DOHH2 (cell line): Measurements from ENCODE around the gene CFAP68.
"Not testable (repeated sequence)": the region's sequence is repeated elsewhere in the genome, so short reads cannot be mapped to it uniquely, and the experiment has no call there.

Source experiments
- H3F3A ChIP-seq: fragments of 200-600 bp; sonication (generic), shearing (Covaris generic); 2 replicates; pipeline ENCODE4 v1.6.0; 2016; ENCODE audit warnings: antibody characterized with exemption, mild to moderate bottlenecking; ENCODE audit not compliant: control insufficient read depth, insufficient read depth
- H3K27ac ChIP-seq: fragments of 200-600 bp; sonication (generic); 2 replicates; pipeline ENCODE4 v1.5.1; 2014; ENCODE audit warnings: low read depth, mild to moderate bottlenecking, low read length, moderate library complexity
- H3K27me3 ChIP-seq: fragments of 200-600 bp; sonication (generic); 2 replicates; pipeline ENCODE4 v1.6.1; 2014; ENCODE audit warnings: mild to moderate bottlenecking, low read length, mixed read lengths; ENCODE audit not compliant: control insufficient read depth
- H3K36me3 ChIP-seq: fragments of 200-600 bp; sonication (generic); 2 replicates; pipeline ENCODE4 v1.6.1; 2014; ENCODE audit warnings: mild to moderate bottlenecking, low read length, moderate library complexity, mixed read lengths; ENCODE audit not compliant: control insufficient read depth
- H3K4me1 ChIP-seq: fragments of 200-600 bp; sonication (generic); 2 replicates; pipeline ENCODE4 v1.6.1; 2014; ENCODE audit warnings: mild to moderate bottlenecking, low read length, mixed read lengths; ENCODE audit not compliant: control insufficient read depth
- H3K4me2 ChIP-seq: fragments of 200-600 bp; sonication (generic); 2 replicates; pipeline ENCODE4 v1.6.0; 2014; ENCODE audit warnings: mild to moderate bottlenecking, low read length, moderate library complexity
- H3K4me3 ChIP-seq: fragments of 200-600 bp; sonication (generic); 2 replicates; pipeline ENCODE4 v1.5.1; 2014; ENCODE audit warnings: mild to moderate bottlenecking, low read length, mixed read lengths
- H3K79me2 ChIP-seq: fragments of 200-600 bp; sonication (generic); 2 replicates; pipeline ENCODE4 v1.6.1; 2014; ENCODE audit warnings: mild to moderate bottlenecking, low read length, mixed read lengths; ENCODE audit not compliant: control insufficient read depth
- H3K9me2 ChIP-seq: fragments of 200-600 bp; sonication (generic); replicated peaks from 2 replicates; pipeline ENCODE4 v1.6.1; 2014; ENCODE audit warnings: mild to moderate bottlenecking, low read length, mixed read lengths; ENCODE audit not compliant: control insufficient read depth
- H3K9me3 ChIP-seq: fragments of 200-600 bp; sonication (generic); 2 replicates; pipeline ENCODE4 v1.6.1; 2014; ENCODE audit warnings: antibody characterized with exemption, low read length, mixed read lengths; ENCODE audit not compliant: control insufficient read depth, insufficient read depth
- H4K20me1 ChIP-seq: fragments of 200-600 bp; sonication (generic); 2 replicates; pipeline ENCODE4 v1.6.0; 2014; ENCODE audit warnings: low read depth, mild to moderate bottlenecking, antibody characterized with exemption, low read length, moderate library complexity; ENCODE audit not compliant: control insufficient read depth, insufficient read depth
- EZH2phosphoT487 ChIP-seq: fragments of 200-600 bp; sonication (generic); IDR thresholded peaks from 2 replicates; pipeline ENCODE4 v1.6.1; 2017; ENCODE audit warnings: borderline replicate concordance, mild to moderate bottlenecking, antibody characterized with exemption, low read length, moderate library complexity, mixed read lengths
- TF ChIP-seq, protein P1 (sequence below): fragments of 200-600 bp; sonication (generic); IDR thresholded peaks from one replicate; pipeline ENCODE4 v1.5.1; 2014; ENCODE audit warnings: antibody characterized with exemption, mild to moderate bottlenecking, low read depth, low read length; ENCODE audit not compliant: poor library complexity, severe bottlenecking

Gene CFAP68

DNA sequence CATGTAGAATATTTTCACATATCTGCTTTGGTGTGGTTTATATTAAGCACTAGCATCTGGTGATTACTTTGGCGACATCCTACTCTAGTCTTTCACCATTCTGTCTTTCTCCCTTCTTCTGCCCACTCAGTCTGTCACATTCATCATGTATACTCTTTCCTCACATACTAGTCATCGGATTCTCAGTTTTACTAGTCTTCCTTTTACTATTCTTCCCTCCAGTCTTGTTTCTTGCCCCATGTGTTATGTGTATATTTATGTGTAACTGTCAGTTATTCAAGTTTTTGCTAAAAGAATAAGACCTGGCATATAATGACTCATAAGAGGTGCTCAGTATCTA, 53.2 kb downstream of the CFAP68 start:
- Histone ChIP-seq H3K9me3 (no peaks in the 10 kb centered on the region), H3K9me2 (no peaks in the 10 kb centered on the region), H4K20me1 (no peaks in the 10 kb centered on the region), H3K79me2 (no peaks in the 10 kb centered on the region), H3K4me1 (peaks cover 26% of the 10 kb centered on the region), H3K27ac (no peak overlapping the region), H3K4me3 (no peak overlapping the region), H3K27me3 (peaks cover 5% of the 10 kb centered on the region), H3K4me2 (no peak overlapping the region), H3K36me3 (no peaks in the 10 kb centered on the region), H3F3A (0 out of 2 replicates have a peak, but pooled peaks cover 2% of the 10 kb centered on the region)
- TF ChIP-seq, protein P1, sequence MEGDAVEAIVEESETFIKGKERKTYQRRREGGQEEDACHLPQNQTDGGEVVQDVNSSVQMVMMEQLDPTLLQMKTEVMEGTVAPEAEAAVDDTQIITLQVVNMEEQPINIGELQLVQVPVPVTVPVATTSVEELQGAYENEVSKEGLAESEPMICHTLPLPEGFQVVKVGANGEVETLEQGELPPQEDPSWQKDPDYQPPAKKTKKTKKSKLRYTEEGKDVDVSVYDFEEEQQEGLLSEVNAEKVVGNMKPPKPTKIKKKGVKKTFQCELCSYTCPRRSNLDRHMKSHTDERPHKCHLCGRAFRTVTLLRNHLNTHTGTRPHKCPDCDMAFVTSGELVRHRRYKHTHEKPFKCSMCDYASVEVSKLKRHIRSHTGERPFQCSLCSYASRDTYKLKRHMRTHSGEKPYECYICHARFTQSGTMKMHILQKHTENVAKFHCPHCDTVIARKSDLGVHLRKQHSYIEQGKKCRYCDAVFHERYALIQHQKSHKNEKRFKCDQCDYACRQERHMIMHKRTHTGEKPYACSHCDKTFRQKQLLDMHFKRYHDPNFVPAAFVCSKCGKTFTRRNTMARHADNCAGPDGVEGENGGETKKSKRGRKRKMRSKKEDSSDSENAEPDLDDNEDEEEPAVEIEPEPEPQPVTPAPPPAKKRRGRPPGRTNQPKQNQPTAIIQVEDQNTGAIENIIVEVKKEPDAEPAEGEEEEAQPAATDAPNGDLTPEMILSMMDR = no peak
- TF ChIP-seq EZH2phosphoT487 = no peak

DNA sequence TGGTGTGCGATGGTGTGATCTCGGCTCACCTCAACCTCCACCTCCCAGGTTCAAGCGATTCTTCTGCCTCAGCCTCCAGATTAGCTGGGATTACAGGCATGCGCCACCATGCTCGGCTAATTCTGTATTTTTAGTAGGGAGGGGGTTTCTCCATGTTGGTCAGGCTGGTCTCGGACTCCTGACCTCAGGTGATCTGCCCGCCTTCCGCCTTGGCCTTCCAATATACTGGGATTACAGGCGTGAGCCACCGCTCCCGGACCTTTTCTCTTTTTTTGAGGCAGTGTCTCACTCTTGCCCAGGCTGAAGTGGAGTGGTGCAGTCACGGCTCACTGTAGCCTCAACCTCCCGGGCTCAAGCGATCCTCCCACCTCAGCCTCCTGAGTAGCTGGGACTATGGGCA, 53.8 kb downstream of the CFAP68 start:
- not testable (repeated sequence) for H3K4me3 ChIP-seq, H4K20me1 ChIP-seq
- peaks cover 30% of the 10 kb centered on the region for H3K4me1 ChIP-seq

DNA sequence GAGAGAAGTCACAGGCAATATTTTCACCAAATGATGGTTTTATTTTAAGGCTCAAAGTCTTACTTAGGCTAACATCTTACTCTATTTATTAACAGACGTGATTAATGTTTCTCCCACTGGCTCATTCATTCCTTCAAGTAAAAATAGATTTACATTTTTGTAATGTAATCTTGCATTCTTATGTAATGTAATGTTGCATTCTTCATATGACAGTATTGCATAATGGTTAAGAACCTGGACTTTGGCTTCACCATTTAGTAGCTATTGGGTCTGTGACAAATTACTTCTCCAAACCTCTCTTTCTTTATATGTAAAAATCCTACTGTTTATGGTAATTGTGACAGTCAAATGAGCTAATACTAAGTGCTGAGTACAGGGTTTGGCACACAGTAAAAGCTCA, 54.5 kb downstream of the CFAP68 start:
- H3K4me2 ChIP-seq = no peak overlapping the region
- peaks cover 4% of the 10 kb centered on the region for H3F3A ChIP-seq
- H3K79me2 ChIP-seq = no peaks in the 10 kb centered on the region
- H4K20me1 ChIP-seq = no peaks in the 10 kb centered on the region
- TF ChIP-seq, protein P1 = no peak
- no peak for TF ChIP-seq EZH2phosphoT487
- peaks cover 37% of the 10 kb centered on the region for H3K4me1 ChIP-seq
- no peaks in the 10 kb centered on the region for H3K9me2 ChIP-seq
- H3K9me3 ChIP-seq = no peaks in the 10 kb centered on the region
- H3K4me3 ChIP-seq = no peak overlapping the region
- no peaks in the 10 kb centered on the region for H3K36me3 ChIP-seq
- H3K27me3 ChIP-seq = peaks cover 11% of the 10 kb centered on the region
- H3K27ac ChIP-seq = no peak overlapping the region

More for the DNA sequence above, 53.8 kb downstream of the CFAP68 start:
- not testable (repeated sequence) for H3K27ac ChIP-seq, H3K36me3 ChIP-seq, H3K4me2 ChIP-seq, H3K9me2 ChIP-seq, H3K79me2 ChIP-seq, H3F3A ChIP-seq, H3K9me3 ChIP-seq
- H3K27me3 ChIP-seq = peaks cover 11% of the 10 kb centered on the region

- H3K4me3 ChIP-seq = no peak overlapping the region
- peaks cover 9% of the 10 kb centered on the region for H3F3A ChIP-seq
- no peaks in the 10 kb centered on the region for H3K9me3 ChIP-seq
Measured at GRCh38 chr11:111934306-111934705, 55.0 kb downstream of the CFAP68 start.

More at GRCh38 chr11:111934306-111934705, 55.0 kb downstream of the CFAP68 start:
- Histone ChIP-seq H3K4me2 (no peak overlapping the region), H4K20me1 (no peaks in the 10 kb centered on the region), H3K27me3 (peaks cover 11% of the 10 kb centered on the region), H3K79me2 (no peaks in the 10 kb centered on the region), H3K9me2 (no peaks in the 10 kb centered on the region), H3K36me3 (no peaks in the 10 kb centered on the region), H3K4me1 (peaks cover 41% of the 10 kb centered on the region), H3K27ac (no peak overlapping the region)
- TF ChIP-seq, protein P1 = no peak
- TF ChIP-seq EZH2phosphoT487 = no peak
